ENCODE results near the gene SPP2.

Gene SPP2, protein sequence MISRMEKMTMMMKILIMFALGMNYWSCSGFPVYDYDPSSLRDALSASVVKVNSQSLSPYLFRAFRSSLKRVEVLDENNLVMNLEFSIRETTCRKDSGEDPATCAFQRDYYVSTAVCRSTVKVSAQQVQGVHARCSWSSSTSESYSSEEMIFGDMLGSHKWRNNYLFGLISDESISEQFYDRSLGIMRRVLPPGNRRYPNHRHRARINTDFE

DNA sequence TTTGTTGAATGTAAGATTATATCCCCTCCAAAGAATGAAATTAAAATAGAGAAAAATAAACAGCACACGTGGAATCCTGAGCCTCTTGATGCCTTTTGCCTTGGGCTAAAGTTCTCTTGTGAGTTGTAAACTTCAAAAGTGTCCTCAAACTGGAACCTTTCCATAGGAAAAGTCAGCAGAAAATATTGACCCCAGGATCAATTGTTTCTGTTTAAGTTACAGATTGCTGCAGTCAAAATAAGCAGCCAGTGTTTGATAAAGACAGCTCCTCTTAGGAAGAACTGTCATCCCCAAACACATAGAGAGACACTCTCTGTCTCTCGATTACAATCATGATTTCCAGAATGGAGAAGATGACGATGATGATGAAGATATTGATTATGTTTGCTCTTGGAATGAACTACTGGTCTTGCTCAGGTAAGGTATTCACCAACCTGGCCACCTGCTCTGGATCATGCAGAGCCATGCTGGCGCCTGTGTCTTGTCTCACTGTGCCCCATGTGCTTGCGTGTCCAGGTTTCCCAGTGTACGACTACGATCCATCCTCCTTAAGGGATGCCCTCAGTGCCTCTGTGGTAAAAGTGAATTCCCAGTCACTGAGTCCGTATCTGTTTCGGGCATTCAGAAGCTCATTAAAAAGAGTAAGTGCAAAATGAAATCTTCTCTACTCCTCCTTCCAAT is at the start of gene SPP2:
SPP2 (plus strand) TSS at position 248 of the 681 bp plus-strand sequence; CDS start at position 333, 85 bp downstream.
- DNase-seq (ENCODE audit: low read depth) = no peak
- no peak within 1 kb of the TSS for H3K4me3 ChIP-seq (ENCODE audit: low read depth, low read length)
- TF ChIP-seq, protein P1, sequence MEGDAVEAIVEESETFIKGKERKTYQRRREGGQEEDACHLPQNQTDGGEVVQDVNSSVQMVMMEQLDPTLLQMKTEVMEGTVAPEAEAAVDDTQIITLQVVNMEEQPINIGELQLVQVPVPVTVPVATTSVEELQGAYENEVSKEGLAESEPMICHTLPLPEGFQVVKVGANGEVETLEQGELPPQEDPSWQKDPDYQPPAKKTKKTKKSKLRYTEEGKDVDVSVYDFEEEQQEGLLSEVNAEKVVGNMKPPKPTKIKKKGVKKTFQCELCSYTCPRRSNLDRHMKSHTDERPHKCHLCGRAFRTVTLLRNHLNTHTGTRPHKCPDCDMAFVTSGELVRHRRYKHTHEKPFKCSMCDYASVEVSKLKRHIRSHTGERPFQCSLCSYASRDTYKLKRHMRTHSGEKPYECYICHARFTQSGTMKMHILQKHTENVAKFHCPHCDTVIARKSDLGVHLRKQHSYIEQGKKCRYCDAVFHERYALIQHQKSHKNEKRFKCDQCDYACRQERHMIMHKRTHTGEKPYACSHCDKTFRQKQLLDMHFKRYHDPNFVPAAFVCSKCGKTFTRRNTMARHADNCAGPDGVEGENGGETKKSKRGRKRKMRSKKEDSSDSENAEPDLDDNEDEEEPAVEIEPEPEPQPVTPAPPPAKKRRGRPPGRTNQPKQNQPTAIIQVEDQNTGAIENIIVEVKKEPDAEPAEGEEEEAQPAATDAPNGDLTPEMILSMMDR (IDR thresholded peaks at IDR 0.05; ENCODE audit: low read depth, low read length, missing control alignments) = no peak

DNA sequence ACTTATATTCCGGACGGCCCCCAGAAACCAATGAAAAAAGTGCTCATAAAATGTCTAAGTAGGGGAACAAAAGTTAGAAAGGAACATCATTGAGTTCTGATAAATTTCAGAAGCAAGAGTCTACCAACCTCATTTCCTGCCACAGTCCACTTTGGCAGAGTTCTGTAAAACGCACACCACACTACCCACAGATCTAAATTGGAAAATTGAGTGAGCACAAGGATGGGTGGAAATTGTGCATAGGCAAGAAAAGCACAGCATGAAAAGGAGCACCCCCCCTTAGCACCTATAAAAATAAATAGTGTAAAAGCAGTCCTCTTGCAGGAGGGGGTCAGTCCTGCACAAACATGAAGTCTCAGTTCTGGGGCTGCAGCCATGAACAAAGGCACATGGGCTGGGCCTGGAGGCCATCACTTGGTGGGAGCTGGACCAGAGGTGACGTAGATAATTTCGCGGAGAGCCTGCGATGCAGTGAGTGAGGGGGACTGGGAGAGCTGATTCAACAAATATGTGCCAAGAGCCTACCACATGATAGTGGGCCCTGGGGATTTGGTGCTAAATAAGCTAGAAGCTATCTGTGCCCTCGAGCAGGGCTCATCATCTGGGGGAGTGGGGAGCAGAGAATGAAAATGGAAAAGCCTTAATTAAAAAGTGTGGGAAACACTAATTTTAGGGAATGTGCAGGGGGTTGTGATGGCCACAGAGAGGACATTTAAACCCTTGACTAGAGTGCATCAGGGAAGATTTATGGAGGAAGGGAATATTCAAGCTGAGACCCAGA is 48.9 kb upstream of the SPP2 start:
- no peak for DNase-seq (ENCODE audit: low read depth)
- TF ChIP-seq, protein P1 (IDR thresholded peaks at IDR 0.05; ENCODE audit: low read depth, low read length, missing control alignments) = no peak
- H3K4me3 ChIP-seq (ENCODE audit: low read depth, low read length) = no peak overlapping the region

DNA sequence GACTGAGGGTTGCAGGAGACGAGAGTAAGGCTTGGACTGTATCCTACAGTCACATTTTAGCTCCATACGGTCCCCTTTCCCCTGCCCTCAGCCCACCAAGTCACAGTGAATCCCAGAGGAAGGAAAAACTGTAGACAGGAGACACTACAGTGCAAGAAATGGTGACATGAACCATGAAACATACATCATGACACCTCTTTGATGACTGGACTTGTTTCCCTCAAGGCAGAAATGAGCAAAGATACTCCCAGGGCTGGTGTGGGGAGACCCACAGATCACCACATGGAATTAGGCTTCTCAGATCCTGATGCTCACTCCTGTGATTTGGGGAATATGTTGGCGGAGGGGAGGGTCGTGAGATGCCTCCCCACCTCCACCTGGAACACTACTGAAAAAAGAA is 48.2 kb upstream of the SPP2 start:
- no peak overlapping the region for H3K4me3 ChIP-seq (ENCODE audit: low read depth, low read length)
- TF ChIP-seq, protein P1 (IDR thresholded peaks at IDR 0.05; ENCODE audit: low read depth, low read length, missing control alignments) = no peak

DNA sequence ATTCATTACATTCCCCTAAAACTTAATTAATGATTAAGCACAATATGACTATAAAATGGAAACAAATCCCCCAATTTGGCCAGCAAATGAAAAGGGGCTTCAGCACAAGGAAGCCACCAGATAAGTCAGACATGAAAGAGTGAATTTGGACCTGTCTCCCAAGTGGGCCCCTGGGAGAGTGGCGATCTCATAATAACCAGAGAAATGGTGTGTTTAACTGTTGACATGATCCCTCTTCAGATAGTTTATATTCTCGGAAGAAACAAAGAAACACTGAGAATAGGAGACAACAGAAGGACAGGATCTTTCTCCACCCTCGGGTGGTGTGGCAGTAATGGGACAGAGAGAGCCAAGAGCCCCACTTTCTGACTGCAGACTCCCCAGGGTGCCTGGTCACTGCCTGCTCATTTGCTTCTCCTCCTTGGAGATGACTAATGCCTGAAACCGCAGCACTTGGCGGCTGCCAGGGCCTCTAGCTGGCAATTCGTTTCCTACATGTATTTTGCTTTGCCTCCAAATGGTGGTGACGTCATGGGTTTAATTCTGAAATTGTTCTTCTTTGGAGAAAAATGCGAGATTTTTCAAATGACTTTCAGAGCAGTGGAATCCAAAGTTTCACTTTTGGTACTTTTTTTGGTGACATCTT is 46.4 kb upstream of the SPP2 start:
- DNase-seq (ENCODE audit: low read depth) = no peak
- no peak overlapping the region for H3K4me3 ChIP-seq (ENCODE audit: low read depth, low read length)

More for the DNA sequence above, 48.2 kb upstream of the SPP2 start:
- no peak for DNase-seq (ENCODE audit: low read depth)

DNA sequence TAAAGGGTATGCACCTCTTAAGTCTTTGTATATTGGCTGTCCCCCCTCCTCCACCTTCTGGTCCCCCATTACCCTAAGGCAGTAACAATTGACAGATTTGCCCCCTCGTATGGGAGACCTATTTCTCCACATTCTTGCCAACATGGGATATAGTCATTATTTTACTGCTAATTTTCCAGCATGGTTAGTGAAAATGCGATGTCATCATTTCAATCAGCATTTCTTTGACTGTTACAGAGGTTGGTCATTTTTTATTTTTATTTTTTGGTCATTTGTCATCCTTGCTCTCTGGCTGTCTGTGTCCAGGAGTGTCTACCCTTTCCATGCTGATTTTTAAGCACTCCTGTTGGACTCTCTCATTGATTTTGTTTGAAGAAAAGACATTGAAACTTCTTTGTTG is 45.4 kb upstream of the SPP2 start:
- TF ChIP-seq, protein P1 (IDR thresholded peaks at IDR 0.05; ENCODE audit: low read depth, low read length, missing control alignments) = no peak
- no peak overlapping the region for H3K4me3 ChIP-seq (ENCODE audit: low read depth, low read length)
- no peak for DNase-seq (ENCODE audit: low read depth)

More for the DNA sequence above, 46.4 kb upstream of the SPP2 start:
- TF ChIP-seq, protein P1 (IDR thresholded peaks at IDR 0.05; ENCODE audit: low read depth, low read length, missing control alignments) = no peak

DNA sequence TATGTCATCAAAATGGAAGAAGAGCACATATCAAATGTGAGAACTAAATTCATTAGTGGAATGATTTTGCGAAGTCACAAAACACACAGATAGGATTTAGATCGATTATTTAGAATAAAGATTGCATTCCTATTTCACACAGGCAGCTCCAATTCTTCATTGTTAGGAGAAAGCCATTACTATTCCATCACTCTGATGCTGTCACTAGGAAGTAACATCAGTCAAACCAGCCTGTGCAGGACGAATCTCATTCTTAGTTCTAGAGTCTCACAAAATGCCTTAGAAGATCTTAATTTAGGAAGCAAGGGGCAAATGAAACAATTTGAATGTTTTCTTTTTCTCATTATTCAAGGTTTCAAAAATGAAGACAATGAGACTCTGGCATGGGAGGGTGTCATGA is 44.0 kb upstream of the SPP2 start:
- DNase-seq (ENCODE audit: low read depth) = no peak
- TF ChIP-seq, protein P1 (IDR thresholded peaks at IDR 0.05; ENCODE audit: low read depth, low read length, missing control alignments) = no peak
- no peak overlapping the region for H3K4me3 ChIP-seq (ENCODE audit: low read depth, low read length)
